Neural cell (in vitro differentiated cells): ENCODE data around the gene CLSTN2. TPM values are rescaled to one million over a fixed set of nuclear protein-coding genes. Genes with fewer than 3 reads are reported as not detected.

ENCODE experiments used
- H2AFZ ChIP-seq: fragments of 200-600, 300-800 bp; sonication (generic), shearing (Covaris generic); 2 replicates; pipeline ENCODE4 v1.6.0; 2014; ENCODE audit warnings: low read depth, mild to moderate bottlenecking, antibody characterized with exemption, low read length, moderate library complexity
- H3F3A ChIP-seq: fragments of 200-600 bp; shearing (Covaris generic); 2 replicates; pipeline ENCODE4 v1.6.1; 2016; ENCODE audit warnings: mild to moderate bottlenecking, moderate library complexity, mixed read lengths, antibody characterized with exemption, low read length; ENCODE audit not compliant: insufficient read depth, poor library complexity, severe bottlenecking
- H3K27ac ChIP-seq: fragments of 200-600, 300-800 bp; sonication (generic), shearing (Covaris generic); 2 replicates; pipeline ENCODE4 v1.5.1; 2014; ENCODE audit warnings: mild to moderate bottlenecking, low read length, moderate library complexity
- H3K27me3 ChIP-seq: fragments of 300-800, 200-600 bp; sonication (generic), shearing (Covaris generic); 2 replicates; pipeline ENCODE4 v1.6.0; 2014; ENCODE audit warnings: mild to moderate bottlenecking, low read depth, low read length, moderate library complexity; ENCODE audit not compliant: insufficient read depth
- H3K36me3 ChIP-seq: fragments of 300-800, 200-600 bp; sonication (generic), shearing (Covaris generic); 2 replicates; pipeline ENCODE4 v1.5.1; 2014; ENCODE audit warnings: mild to moderate bottlenecking, antibody characterized with exemption, low read length, moderate library complexity; ENCODE audit not compliant: insufficient read depth
- H3K4me2 ChIP-seq: fragments of 300-800, 200-600 bp; sonication (generic), shearing (Covaris generic); 2 replicates; pipeline ENCODE4 v1.6.0; 2014; ENCODE audit warnings: mild to moderate bottlenecking, low read length
- H3K4me3 ChIP-seq: fragments of 300-800, 200-600 bp; sonication (generic), shearing (Covaris generic); 2 replicates; pipeline ENCODE4 v1.5.1; 2014; ENCODE audit warnings: mild to moderate bottlenecking, low read length, moderate library complexity
- H3K79me2 ChIP-seq: fragments of 200-600 bp; shearing (Covaris generic); replicated peaks from 2 replicates; pipeline ENCODE4 v1.6.0; 2014; ENCODE audit warnings: mild to moderate bottlenecking, low read length, moderate library complexity; ENCODE audit not compliant: insufficient read depth
- H3K9ac ChIP-seq: fragments of 300-800, 200-600 bp; sonication (generic), shearing (Covaris generic); 2 replicates; pipeline ENCODE4 v1.6.1; 2016; ENCODE audit warnings: mild to moderate bottlenecking, low read length, mixed read lengths
- H3K9me2 ChIP-seq: fragments of 200-600 bp; shearing (Covaris generic); 2 replicates; pipeline ENCODE4 v1.6.1; 2016; ENCODE audit warnings: mild to moderate bottlenecking, low read length, mixed read lengths; ENCODE audit not compliant: insufficient read depth
- H3K9me3 ChIP-seq: fragments of 200-600, 300-800 bp; sonication (generic), shearing (Covaris generic); 2 replicates; pipeline ENCODE4 v1.6.1; 2016; ENCODE audit warnings: mild to moderate bottlenecking, mixed run types, low read length, moderate library complexity, mixed read lengths
- H4K20me1 ChIP-seq: fragments of 200-600 bp; shearing (Covaris generic); 2 replicates; pipeline ENCODE4 v1.6.1; 2016; ENCODE audit warnings: mild to moderate bottlenecking, mixed run types; ENCODE audit not compliant: insufficient read depth
- CTCF ChIP-seq: fragments of 450-650 bp; IDR thresholded peaks from 2 replicates; pipeline ENCODE4 v1.5.1; 2014; ENCODE audit warnings: antibody characterized with exemption, mild to moderate bottlenecking, moderate library complexity; ENCODE audit not compliant: poor library complexity, severe bottlenecking
- EP300 ChIP-seq: fragments of 450-650 bp; conservative IDR thresholded peaks from 2 replicates; pipeline ENCODE4 v1.6.1; 2014; ENCODE audit warnings: antibody characterized with exemption, mild to moderate bottlenecking, moderate library complexity; ENCODE audit not compliant: poor library complexity, severe bottlenecking
- EZH2 ChIP-seq: fragments of 200-600, 300-800 bp; shearing (Covaris generic), sonication (generic); IDR thresholded peaks from 2 replicates; pipeline ENCODE4 v1.6.1; 2014; ENCODE audit warnings: antibody characterized with exemption, low read length, borderline replicate concordance, mild to moderate bottlenecking; ENCODE audit not compliant: insufficient read depth, poor library complexity, severe bottlenecking
- MXI1 ChIP-seq: fragments of 450-650 bp; conservative IDR thresholded peaks from 2 replicates; pipeline ENCODE4 v1.6.1; 2014; ENCODE audit warnings: antibody characterized with exemption, mild to moderate bottlenecking; ENCODE audit not compliant: poor library complexity, severe bottlenecking
- POLR2AphosphoS5 ChIP-seq: IDR thresholded peaks from 2 replicates; pipeline ENCODE4 v1.6.1; 2012
- RAD21 ChIP-seq: fragments of 450-650 bp; conservative IDR thresholded peaks from 2 replicates; pipeline ENCODE4 v1.6.1; 2014; ENCODE audit warnings: antibody characterized with exemption, mild to moderate bottlenecking, moderate library complexity
- REST ChIP-seq: IDR thresholded peaks from 2 replicates; pipeline ENCODE4 v1.6.1; 2012; ENCODE audit warnings: borderline replicate concordance
- SMC3 ChIP-seq: fragments of 450-650 bp; conservative IDR thresholded peaks from 2 replicates; pipeline ENCODE4 v1.6.1; 2014; ENCODE audit warnings: antibody characterized with exemption, mild to moderate bottlenecking, moderate library complexity; ENCODE audit not compliant: poor library complexity
- TAF1 ChIP-seq: IDR thresholded peaks from 2 replicates; pipeline ENCODE4 v1.6.1; 2012; ENCODE audit warnings: low read depth
- polyA plus RNA-seq: library from polyadenylated mRNA; depleted of rRNA; stranded (reverse); fragments of >200 nt; gene quantifications from 2 replicates; pipeline ENCODE4 v1.2.3, GENCODE V29; 2014

Gene CLSTN2
- polyA plus RNA-seq, 1 donor from 2014 or later: 10.7 TPM

GRCh38 chr3:140223197-140223596 lies 288.2 kb downstream of the CLSTN2 start:
- Histone ChIP-seq H3K9me2 (no peaks in the 10 kb centered on the region), H3K9me3 (no peaks in the 10 kb centered on the region), H3K4me3 (no peak overlapping the region), H3K27me3 (no peaks in the 10 kb centered on the region), H4K20me1 (no peaks in the 10 kb centered on the region), H3K9ac (no peak overlapping the region), H3F3A (no peaks in the 10 kb centered on the region), H3K79me2 (no peaks in the 10 kb centered on the region), H3K4me2 (no peak overlapping the region), H3K27ac (no peak overlapping the region), H2AFZ (no peak overlapping the region), H3K36me3 (no peaks in the 10 kb centered on the region)
- TF ChIP-seq REST: no peak
- TF ChIP-seq SMC3: no peak
- TF ChIP-seq POLR2AphosphoS5: no peak
- TF ChIP-seq EP300: no peak
- no peak for TF ChIP-seq EZH2
- no peak for TF ChIP-seq RAD21
- no peak for TF ChIP-seq MXI1
- no peak for TF ChIP-seq CTCF
- no peak for TF ChIP-seq TAF1

GRCh38 chr3:140223631-140224030 lies 288.6 kb downstream of the CLSTN2 start:
- no peak overlapping the region for H3K4me3 ChIP-seq
- H3K36me3 ChIP-seq: no peaks in the 10 kb centered on the region
- H3K4me2 ChIP-seq: no peak overlapping the region

More at GRCh38 chr3:140223631-140224030, 288.6 kb downstream of the CLSTN2 start:
- H4K20me1 ChIP-seq: no peaks in the 10 kb centered on the region
- no peak overlapping the region for H3K27ac ChIP-seq
- no peaks in the 10 kb centered on the region for H3K9me3 ChIP-seq
- TF ChIP-seq MXI1: no peak
- no peak for TF ChIP-seq CTCF
- TF ChIP-seq SMC3: no peak
- no peak for TF ChIP-seq EZH2
- no peak for TF ChIP-seq EP300
- no peak for TF ChIP-seq TAF1
- no peak for TF ChIP-seq REST
- TF ChIP-seq RAD21: no peak
- TF ChIP-seq POLR2AphosphoS5: no peak
- H3K9ac ChIP-seq: no peak overlapping the region
- no peaks in the 10 kb centered on the region for H3K79me2 ChIP-seq
- no peaks in the 10 kb centered on the region for H3K27me3 ChIP-seq
- H3K9me2 ChIP-seq: no peaks in the 10 kb centered on the region
- no peaks in the 10 kb centered on the region for H3F3A ChIP-seq
- no peak overlapping the region for H2AFZ ChIP-seq
